Epithelial cell of proximal tubule (primary cell): ENCODE results near the gene MAML3. TPM values are rescaled to one million over a fixed set of nuclear protein-coding genes. Genes with fewer than 3 reads are reported as not detected.

ENCODE experiments used
- DNase-seq: peaks from one replicate; pipeline ENCODE4 v3.0.0-alpha.2; 2011; ENCODE audit warnings: low read depth
- H3K4me3 ChIP-seq: 2 replicates; pipeline ENCODE4 v1.5.1; 2011; ENCODE audit warnings: low read depth, mild to moderate bottlenecking, low read length
- CTCF ChIP-seq: conservative IDR thresholded peaks from 2 replicates; pipeline ENCODE4 v1.5.1; 2012; ENCODE audit warnings: low read depth, mild to moderate bottlenecking, low read length
- total RNA-seq: library from RNA; depleted of rRNA; stranded (reverse); fragments of >200 nt; gene quantifications from 2 replicates; pipeline ENCODE4 v1.2.3, GENCODE V29; 2015

MAML3 gene
- total RNA-seq, 1 donor from 2014 or later, result 1.2 TPM

- no peak overlapping the region for H3K4me3 ChIP-seq
- no peak for DNase-seq
- no peak for TF ChIP-seq CTCF
Observed at GRCh38 chr4:139848028-139848427, 306.0 kb downstream of the MAML3 start.

GRCh38 chr4:139847602-139848001 is 306.4 kb downstream of the MAML3 start:
- TF ChIP-seq CTCF, result no peak
- no peak overlapping the region for H3K4me3 ChIP-seq
- no peak for DNase-seq

GRCh38 chr4:139846766-139847165 is 307.2 kb downstream of the MAML3 start:
- no peak overlapping the region for H3K4me3 ChIP-seq
- DNase-seq, result no peak
- no peak for TF ChIP-seq CTCF

GRCh38 chr4:139845453-139846093 is 308.4 kb downstream of the MAML3 start:
- H3K4me3 ChIP-seq, result no peak overlapping the region
- DNase-seq, result no peak
- no peak for TF ChIP-seq CTCF

- no peak for DNase-seq
- no peak overlapping the region for H3K4me3 ChIP-seq
- no peak for TF ChIP-seq CTCF
Observed at GRCh38 chr4:139844459-139845036, 309.4 kb downstream of the MAML3 start.

GRCh38 chr4:139844057-139844456 is 309.9 kb downstream of the MAML3 start:
- TF ChIP-seq CTCF, result no peak
- no peak for DNase-seq
- H3K4me3 ChIP-seq, result no peak overlapping the region

GRCh38 chr4:139843641-139844040 is 310.3 kb downstream of the MAML3 start:
- no peak for TF ChIP-seq CTCF
- DNase-seq, result no peak

More at GRCh38 chr4:139843641-139844040, 310.3 kb downstream of the MAML3 start:
- no peak overlapping the region for H3K4me3 ChIP-seq
